Activated naive CD8-positive, alpha-beta T cell treated with anti-CD3 and anti-CD28 coated beads for 36 hours (primary cell): ENCODE measurements around the gene LRRC25. TPM values are rescaled to one million over a fixed set of nuclear protein-coding genes. Genes with fewer than 3 reads are reported as not detected.
A peak's percentile ranks its signal among the peaks of the same experiment; 100 is the strongest.
"Not testable (repeated sequence)": the region's sequence is repeated elsewhere in the genome, so short reads cannot be mapped to it uniquely, and the experiment has no call there.

Experiments
- DNase-seq: peaks from one replicate; pipeline ENCODE4 v3.0.0; 2021
- H3K27ac Mint-ChIP-seq: one replicate; pipeline ENCODE4 v1.8.0; 2022; ENCODE audit warnings: mild to moderate bottlenecking, moderate library complexity, mixed read lengths
- H3K27me3 Mint-ChIP-seq: one replicate; pipeline ENCODE4 v1.8.0; 2022; ENCODE audit warnings: mild to moderate bottlenecking, mixed read lengths
- H3K36me3 Mint-ChIP-seq: one replicate; pipeline ENCODE4 v1.8.0; 2021; ENCODE audit warnings: mild to moderate bottlenecking, mixed read lengths
- H3K4me1 Mint-ChIP-seq: one replicate; pipeline ENCODE4 v1.8.0; 2021; ENCODE audit warnings: mixed read lengths
- H3K4me3 Mint-ChIP-seq: one replicate; pipeline ENCODE4 v1.8.0; 2022; ENCODE audit warnings: mild to moderate bottlenecking, moderate library complexity, mixed read lengths
- H3K9me3 Mint-ChIP-seq: one replicate; pipeline ENCODE4 v1.8.0; 2022; ENCODE audit warnings: mixed read lengths
- total RNA-seq, 2 experiments: library from RNA; stranded (reverse); gene quantifications; one replicate each; pipeline ENCODE4 v1.2.3, GENCODE V29; 2021

Gene LRRC25
- total RNA-seq, 2 experiments from 2014 or later, result not detected

GRCh38 chr19:18388960-18389725, 8.3 kb downstream of the LRRC25 start:
- no peak overlapping the region for H3K27ac Mint-ChIP-seq
- no peak for DNase-seq
- no peaks in the 10 kb centered on the region for H3K9me3 Mint-ChIP-seq
- no peak overlapping the region for H3K4me3 Mint-ChIP-seq
- peaks cover 73% of the 10 kb centered on the region for H3K27me3 Mint-ChIP-seq
- H3K4me1 Mint-ChIP-seq, result peaks cover 7% of the 10 kb centered on the region
- no peaks in the 10 kb centered on the region for H3K36me3 Mint-ChIP-seq

- no peaks in the 10 kb centered on the region for H3K9me3 Mint-ChIP-seq
- peak overlapping the region; percentile 52 for H3K4me3 Mint-ChIP-seq
- peak overlapping the region; percentile 56 for H3K27ac Mint-ChIP-seq
- H3K36me3 Mint-ChIP-seq, result no peaks in the 10 kb centered on the region
- peak; percentile 86 for DNase-seq
- peaks cover 7% of the 10 kb centered on the region for H3K4me1 Mint-ChIP-seq
- peaks cover 74% of the 10 kb centered on the region for H3K27me3 Mint-ChIP-seq
These were observed 9.1 kb downstream of the LRRC25 start for GRCh38 chr19:18388100-18388959.

- peaks cover 78% of the 10 kb centered on the region for H3K27me3 Mint-ChIP-seq
- no peaks in the 10 kb centered on the region for H3K9me3 Mint-ChIP-seq
- H3K4me3 Mint-ChIP-seq, result no peak overlapping the region
These were observed 10.7 kb downstream of the LRRC25 start for GRCh38 chr19:18386543-18387271.

GRCh38 chr19:18385675-18386542, 11.5 kb downstream of the LRRC25 start, which contains the start of gene GDF15:
Gene GDF15 (plus strand): TSS chr19:18386158. CDS start chr19:18386190, 32 bp downstream.
- Mint-ChIP-seq H3K4me3 (no peak within 1 kb of the TSS), H3K9me3 (no peaks in the 10 kb centered on the region), H3K27me3 (peaks cover 75% of the 10 kb centered on the region), H3K27ac (no peak within 1 kb of the TSS), H3K4me1 (peaks cover 7% of the 10 kb centered on the region), H3K36me3 (no peaks in the 10 kb centered on the region)
- DNase-seq, result peak; percentile 56

More at GRCh38 chr19:18386543-18387271, 10.7 kb downstream of the LRRC25 start:
- Mint-ChIP-seq H3K4me1 (peaks cover 7% of the 10 kb centered on the region), H3K27ac (no peak overlapping the region), H3K36me3 (no peaks in the 10 kb centered on the region)
- no peak for DNase-seq

GRCh38 chr19:18385359-18385674, 12.1 kb downstream of the LRRC25 start:
- H3K4me3 Mint-ChIP-seq, result no peak overlapping the region
- H3K27me3 Mint-ChIP-seq, result peaks cover 74% of the 10 kb centered on the region
- no peak overlapping the region for H3K27ac Mint-ChIP-seq
- no peaks in the 10 kb centered on the region for H3K36me3 Mint-ChIP-seq
- peaks cover 7% of the 10 kb centered on the region for H3K4me1 Mint-ChIP-seq
- no peak for DNase-seq
- no peaks in the 10 kb centered on the region for H3K9me3 Mint-ChIP-seq

- H3K36me3 Mint-ChIP-seq, result no peaks in the 10 kb centered on the region
- H3K9me3 Mint-ChIP-seq, result no peaks in the 10 kb centered on the region
- peaks cover 79% of the 10 kb centered on the region for H3K27me3 Mint-ChIP-seq
- H3K27ac Mint-ChIP-seq, result no peak overlapping the region
- peaks cover 7% of the 10 kb centered on the region for H3K4me1 Mint-ChIP-seq
- no peak overlapping the region for H3K4me3 Mint-ChIP-seq
- no peak for DNase-seq
These were observed 12.6 kb downstream of the LRRC25 start for GRCh38 chr19:18384775-18385174.

GRCh38 chr19:18383622-18384021, 13.8 kb downstream of the LRRC25 start:
- not testable (repeated sequence) for H3K27ac Mint-ChIP-seq, H3K9me3 Mint-ChIP-seq, H3K4me3 Mint-ChIP-seq, H3K4me1 Mint-ChIP-seq, H3K36me3 Mint-ChIP-seq, DNase-seq
- peaks cover 70% of the 10 kb centered on the region for H3K27me3 Mint-ChIP-seq

GRCh38 chr19:18380843-18381242, 16.6 kb downstream of the LRRC25 start:
- Mint-ChIP-seq H3K9me3 (no peaks in the 10 kb centered on the region), H3K27ac (no peak overlapping the region), H3K36me3 (no peaks in the 10 kb centered on the region), H3K4me1 (no peaks in the 10 kb centered on the region), H3K27me3 (peaks cover 45% of the 10 kb centered on the region), H3K4me3 (no peak overlapping the region)
- DNase-seq, result no peak

GRCh38 chr19:18379803-18380747, 17.3 kb downstream of the LRRC25 start:
- Mint-ChIP-seq H3K36me3 (no peaks in the 10 kb centered on the region), H3K27ac (no peak overlapping the region), H3K4me3 (no peak overlapping the region), H3K27me3 (peaks cover 38% of the 10 kb centered on the region), H3K9me3 (no peaks in the 10 kb centered on the region), H3K4me1 (no peaks in the 10 kb centered on the region)
- no peak for DNase-seq

- H3K9me3 Mint-ChIP-seq, result no peaks in the 10 kb centered on the region
- no peaks in the 10 kb centered on the region for H3K36me3 Mint-ChIP-seq
- H3K27ac Mint-ChIP-seq, result no peak overlapping the region
- H3K27me3 Mint-ChIP-seq, result peaks cover 21% of the 10 kb centered on the region
- peaks cover 12% of the 10 kb centered on the region for H3K4me1 Mint-ChIP-seq
- DNase-seq, result no peak
- H3K4me3 Mint-ChIP-seq, result no peak overlapping the region
These were observed 20.4 kb downstream of the LRRC25 start for GRCh38 chr19:18377026-18377425.

GRCh38 chr19:18373892-18374629, 23.4 kb downstream of the LRRC25 start:
- no peak overlapping the region for H3K4me3 Mint-ChIP-seq

GRCh38 chr19:18373407-18373891, 24.0 kb downstream of the LRRC25 start:
- peak overlapping the region; percentile 47 for H3K27ac Mint-ChIP-seq
- H3K4me3 Mint-ChIP-seq, result no peak overlapping the region
- no peak for DNase-seq
- no peaks in the 10 kb centered on the region for H3K9me3 Mint-ChIP-seq
- H3K27me3 Mint-ChIP-seq, result peaks cover 9% of the 10 kb centered on the region
- H3K4me1 Mint-ChIP-seq, result peaks cover 12% of the 10 kb centered on the region
- no peaks in the 10 kb centered on the region for H3K36me3 Mint-ChIP-seq

More at GRCh38 chr19:18373892-18374629, 23.4 kb downstream of the LRRC25 start:
- peaks cover 12% of the 10 kb centered on the region for H3K4me1 Mint-ChIP-seq
- DNase-seq, result peak; percentile 75
- H3K36me3 Mint-ChIP-seq, result no peaks in the 10 kb centered on the region
- H3K27ac Mint-ChIP-seq, result peak overlapping the region; percentile 47
- no peaks in the 10 kb centered on the region for H3K9me3 Mint-ChIP-seq
- peaks cover 9% of the 10 kb centered on the region for H3K27me3 Mint-ChIP-seq
